Measurements from ENCODE around the gene ANKRD53.
"Not testable (repeated sequence)": the region's sequence is repeated elsewhere in the genome, so short reads cannot be mapped to it uniquely, and the experiment has no call there.

- TF ChIP-seq ZC3H10 (CRISPR knock-in tag; IDR thresholded peaks at IDR 0.05); ISL1 (CRISPR knock-in tag; IDR thresholded peaks at IDR 0.05); PATZ1 (CRISPR knock-in tag; IDR thresholded peaks at IDR 0.05; ENCODE audit: borderline replicate concordance); CREB5 (CRISPR knock-in tag; IDR thresholded peaks at IDR 0.05; ENCODE audit: low read depth); ARNTL (CRISPR knock-in tag; IDR thresholded peaks at IDR 0.05; ENCODE audit: borderline replicate concordance, low read depth); ZFP30 (CRISPR knock-in tag; IDR thresholded peaks at IDR 0.05); ZNF8 (CRISPR knock-in tag; IDR thresholded peaks at IDR 0.05); TSHZ2 (CRISPR knock-in tag; IDR thresholded peaks at IDR 0.05): not testable (repeated sequence)
Observed at GRCh38 chr2:71011786-71012185, 33.4 kb downstream of the ANKRD53 start.
